Fibroblast of skin of abdomen (primary cell): ENCODE measurements around the gene ZC3H18.

Experiments
- DNase-seq: peaks from one replicate; pipeline ENCODE4 v3.0.0-alpha.2; 2013

Gene ZC3H18

DNA sequence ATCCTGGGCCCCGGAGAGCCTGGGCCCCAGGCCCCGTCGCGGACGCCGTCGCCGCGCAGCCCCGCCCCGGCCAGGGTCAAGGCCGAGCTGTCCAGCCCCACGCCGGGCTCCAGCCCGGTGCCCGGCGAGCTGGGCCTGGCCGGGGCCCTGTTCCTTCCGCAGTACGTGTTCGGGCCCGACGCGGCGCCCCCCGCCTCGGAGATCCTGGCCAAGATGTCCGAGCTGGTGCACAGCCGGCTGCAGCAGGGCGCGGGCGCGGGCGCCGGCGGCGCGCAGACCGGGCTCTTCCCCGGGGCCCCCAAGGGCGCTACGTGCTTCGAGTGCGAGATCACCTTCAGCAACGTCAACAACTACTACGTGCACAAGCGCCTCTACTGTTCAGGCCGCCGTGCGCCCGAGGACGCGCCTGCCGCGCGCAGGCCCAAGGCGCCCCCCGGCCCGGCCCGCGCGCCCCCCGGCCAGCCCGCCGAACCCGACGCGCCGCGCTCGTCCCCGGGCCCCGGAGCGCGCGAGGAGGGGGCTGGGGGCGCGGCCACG, 36.8 kb upstream of the ZC3H18 start:
- DNase-seq = peak; percentile 62

DNA sequence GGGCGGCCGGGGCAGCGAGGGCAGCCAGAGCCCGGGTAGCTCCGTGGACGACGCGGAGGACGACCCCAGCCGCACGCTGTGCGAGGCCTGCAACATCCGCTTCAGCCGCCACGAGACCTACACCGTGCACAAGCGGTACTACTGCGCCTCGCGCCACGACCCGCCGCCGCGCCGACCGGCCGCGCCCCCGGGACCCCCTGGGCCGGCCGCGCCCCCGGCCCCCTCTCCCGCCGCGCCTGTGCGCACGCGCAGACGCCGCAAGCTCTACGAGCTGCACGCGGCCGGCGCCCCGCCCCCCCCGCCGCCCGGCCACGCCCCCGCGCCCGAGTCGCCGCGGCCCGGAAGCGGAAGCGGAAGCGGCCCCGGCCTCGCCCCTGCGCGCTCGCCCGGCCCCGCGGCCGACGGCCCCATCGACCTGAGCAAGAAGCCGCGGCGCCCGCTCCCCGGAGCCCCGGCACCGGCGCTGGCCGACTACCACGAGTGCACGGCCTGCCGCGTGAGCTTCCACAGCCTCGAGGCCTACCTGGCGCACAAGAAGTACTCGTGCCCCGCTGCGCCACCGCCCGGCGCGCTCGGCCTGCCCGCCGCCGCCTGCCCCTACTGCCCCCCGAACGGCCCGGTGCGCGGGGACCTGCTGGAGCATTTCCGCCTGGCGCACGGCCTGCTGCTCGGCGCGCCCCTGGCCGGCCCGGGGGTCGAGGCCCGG, 36.1 kb upstream of the ZC3H18 start:
- peak; percentile 75 for DNase-seq

DNA sequence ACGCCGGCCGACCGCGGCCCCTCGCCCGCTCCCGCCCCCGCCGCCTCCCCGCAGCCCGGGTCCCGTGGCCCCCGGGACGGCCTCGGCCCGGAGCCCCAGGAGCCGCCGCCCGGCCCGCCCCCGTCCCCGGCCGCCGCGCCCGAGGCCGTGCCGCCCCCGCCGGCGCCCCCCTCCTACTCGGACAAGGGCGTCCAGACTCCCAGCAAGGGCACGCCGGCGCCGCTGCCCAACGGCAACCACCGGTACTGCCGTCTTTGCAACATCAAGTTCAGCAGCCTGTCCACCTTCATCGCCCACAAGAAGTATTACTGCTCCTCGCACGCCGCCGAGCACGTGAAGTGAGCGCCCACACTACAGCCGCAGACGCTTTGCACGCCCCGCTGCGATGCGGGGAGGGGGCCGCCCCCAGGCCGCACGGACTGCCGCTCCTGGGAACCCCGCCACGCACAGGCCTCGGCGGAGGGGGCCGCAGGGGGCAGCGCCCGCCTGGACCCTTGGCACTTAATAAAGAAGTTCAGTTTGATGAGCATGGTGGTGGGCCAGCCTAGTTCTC, 35.5 kb upstream of the ZC3H18 start:
- peak; percentile 26 for DNase-seq

DNA sequence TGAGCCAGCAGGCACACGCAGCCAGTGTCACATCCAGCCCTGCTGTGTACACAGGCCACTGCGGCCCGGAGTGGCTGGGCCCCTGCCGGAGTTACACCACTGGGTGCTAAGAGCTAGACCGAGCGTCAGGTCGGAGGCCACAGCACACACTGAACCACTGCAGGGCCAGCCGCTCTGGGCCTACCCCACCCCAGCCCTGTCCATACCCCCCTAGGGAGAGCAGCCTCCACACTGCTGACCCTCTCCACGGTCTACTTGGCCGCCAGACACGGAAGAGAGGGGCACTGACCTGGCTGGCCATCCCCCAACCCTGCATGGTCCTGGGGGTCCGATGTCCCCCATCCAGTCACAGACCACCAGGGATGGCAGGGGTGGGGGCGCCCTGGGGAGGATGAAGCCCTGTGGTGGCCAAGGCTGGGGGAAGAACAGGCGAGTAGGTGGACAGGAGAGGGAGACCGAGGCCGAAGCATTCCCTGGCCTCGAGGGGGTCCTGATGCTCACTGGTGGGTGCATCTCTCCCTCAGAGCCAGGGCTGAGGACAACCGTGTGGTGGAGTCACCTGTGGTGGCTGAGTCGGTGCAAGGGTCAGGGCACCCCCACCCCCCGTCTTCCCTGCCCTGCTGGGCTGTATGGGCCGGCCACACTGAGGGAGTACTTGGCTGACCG, 34.9 kb upstream of the ZC3H18 start:
- DNase-seq = no peak

DNA sequence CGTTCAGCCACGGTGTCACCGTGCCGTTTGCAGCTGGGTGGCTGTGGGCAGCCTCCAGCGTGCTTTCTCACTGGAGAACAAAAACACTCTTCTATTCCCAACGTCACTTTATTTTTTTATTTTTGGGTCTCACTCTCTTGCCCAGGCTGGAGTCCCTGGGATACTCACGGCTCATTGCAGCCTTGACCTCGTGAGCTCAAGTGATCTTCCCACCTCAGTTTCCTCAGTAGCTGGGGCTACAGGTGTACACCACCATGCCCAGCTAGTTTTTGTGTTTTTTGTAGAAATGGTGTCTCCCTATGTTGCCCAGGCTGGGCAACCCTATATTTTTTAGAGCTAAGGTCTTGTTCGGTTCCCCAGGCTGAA, 34.4 kb upstream of the ZC3H18 start:
- DNase-seq = no peak

DNA sequence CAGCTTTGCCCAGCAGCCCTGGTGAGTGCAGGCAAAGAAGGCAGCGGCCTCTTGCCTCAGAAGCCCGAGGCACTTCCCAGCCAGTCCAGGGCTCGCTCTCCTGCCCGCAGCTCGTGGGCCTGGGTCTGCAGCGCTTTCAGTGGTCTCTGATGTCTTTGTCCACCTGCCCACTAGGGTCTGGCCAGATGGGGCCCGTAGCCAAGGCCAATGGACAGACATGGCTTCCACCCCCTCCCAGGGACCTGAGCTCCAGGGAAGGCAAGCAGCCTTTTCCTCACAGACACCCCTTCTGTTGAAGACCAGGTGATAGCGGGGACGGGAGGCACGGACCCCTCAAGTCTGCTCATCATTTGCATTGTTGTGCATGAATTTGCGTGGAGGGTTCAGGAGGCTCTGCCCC, 33.7 kb upstream of the ZC3H18 start:
- DNase-seq = no peak

DNA sequence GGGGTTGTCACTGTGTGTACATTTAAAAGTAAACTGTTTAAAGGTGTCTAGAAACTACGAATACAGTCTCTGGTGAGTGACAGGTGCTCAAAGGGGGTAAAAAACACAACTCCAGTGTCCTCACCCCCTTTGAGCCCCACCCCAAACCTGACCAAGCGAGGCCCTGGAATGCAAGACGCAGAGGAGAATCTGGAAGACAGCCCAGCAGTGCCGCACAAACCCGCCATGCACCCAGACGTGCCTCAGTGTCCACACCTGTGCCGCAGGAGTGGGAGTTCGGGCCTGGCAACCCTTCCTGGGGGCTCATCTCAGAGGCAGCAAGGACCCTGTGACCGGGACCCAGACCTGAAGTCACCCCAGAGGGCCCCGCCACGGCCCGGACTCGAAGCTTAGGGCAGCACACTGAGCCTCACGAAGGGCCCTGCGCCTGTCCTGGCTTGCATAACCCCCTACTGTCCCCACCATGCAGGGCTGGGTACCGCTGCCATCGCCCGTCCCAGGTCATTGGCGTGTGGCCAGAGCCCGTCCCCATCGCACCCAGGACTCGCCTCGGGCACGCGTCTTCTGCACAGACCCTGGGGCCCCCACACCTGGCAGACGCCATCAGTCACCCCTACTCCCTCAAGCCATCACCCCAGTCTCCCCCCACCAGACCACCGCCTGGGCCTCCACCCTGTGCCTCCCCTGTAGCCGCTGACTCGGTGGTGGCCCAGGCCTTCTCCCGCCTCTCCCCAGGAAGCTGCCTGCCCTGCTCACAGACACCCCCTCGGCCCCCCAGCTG, 33.0 kb upstream of the ZC3H18 start:
- DNase-seq = no peak

DNA sequence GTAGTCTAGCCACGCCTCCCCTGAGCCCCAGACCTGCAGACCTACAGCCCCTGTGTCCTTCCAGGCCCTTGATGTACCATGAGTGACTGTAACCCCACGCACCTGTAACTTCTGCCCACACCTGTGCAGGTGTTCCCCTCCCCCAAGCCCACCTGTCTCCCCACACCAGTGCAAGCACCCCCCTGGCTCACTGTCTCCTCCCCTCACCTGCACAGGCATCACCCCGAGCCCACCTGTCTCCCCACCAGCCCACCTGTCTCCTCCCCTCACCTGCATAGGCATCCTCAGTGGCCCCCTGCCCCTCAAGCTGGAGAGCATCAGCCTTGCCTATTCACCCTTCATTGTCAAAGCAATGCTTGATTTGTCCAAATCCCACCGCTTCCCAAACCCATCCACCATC, 32.3 kb upstream of the ZC3H18 start:
- no peak for DNase-seq

DNA sequence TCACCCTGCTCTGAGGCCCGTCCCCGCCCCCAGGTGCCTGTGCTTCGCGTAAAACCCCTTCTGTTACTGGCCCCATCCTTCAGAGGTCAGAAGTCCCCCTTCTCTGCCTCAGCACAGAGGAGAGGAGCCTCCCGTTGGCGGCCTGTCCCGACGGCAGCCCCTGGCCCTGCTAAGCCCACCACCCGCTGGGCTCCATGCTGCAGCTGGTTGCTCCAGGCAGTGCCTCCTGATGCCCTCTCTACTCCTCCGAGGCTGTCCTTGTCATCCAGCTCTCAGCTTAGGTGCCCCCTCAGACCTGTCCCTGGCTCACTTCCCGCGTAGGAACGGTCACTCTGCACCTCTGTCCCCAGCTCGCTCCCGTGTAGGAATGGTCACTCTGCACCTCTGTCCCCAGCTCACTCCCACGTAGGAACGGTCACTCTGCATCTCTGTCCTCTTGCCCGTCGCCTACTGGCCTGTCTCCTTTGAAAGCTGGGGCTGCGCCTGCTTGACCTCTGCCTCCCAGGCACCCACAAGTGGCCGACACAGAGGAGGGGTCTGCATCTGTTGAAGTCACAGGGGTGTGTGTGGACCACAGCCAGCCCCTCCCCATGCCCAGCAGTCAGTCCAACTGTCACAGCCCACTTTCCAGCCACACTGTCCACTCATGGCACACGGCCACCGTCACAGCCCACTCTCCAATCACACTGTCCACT, 31.7 kb upstream of the ZC3H18 start:
- DNase-seq = no peak

DNA sequence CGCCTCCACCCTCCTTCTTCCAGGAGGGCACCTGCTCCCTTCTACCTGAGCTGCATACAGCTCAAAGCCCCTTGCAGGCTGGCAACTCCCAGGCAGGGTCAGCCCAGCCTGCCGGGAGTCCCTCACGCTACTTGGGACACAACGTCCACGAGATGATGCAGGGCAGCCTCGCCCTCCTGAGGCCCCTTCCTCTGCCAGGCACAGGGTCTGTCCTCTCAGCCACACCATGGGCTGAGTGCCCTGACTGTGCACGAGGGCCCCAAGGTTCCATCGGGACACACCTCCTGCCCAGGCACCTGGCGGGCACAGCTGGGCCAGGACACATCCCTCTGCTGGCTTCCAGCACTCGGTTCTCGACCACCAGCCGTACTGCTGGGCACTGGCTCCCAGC, 30.9 kb upstream of the ZC3H18 start:
- no peak for DNase-seq

DNA sequence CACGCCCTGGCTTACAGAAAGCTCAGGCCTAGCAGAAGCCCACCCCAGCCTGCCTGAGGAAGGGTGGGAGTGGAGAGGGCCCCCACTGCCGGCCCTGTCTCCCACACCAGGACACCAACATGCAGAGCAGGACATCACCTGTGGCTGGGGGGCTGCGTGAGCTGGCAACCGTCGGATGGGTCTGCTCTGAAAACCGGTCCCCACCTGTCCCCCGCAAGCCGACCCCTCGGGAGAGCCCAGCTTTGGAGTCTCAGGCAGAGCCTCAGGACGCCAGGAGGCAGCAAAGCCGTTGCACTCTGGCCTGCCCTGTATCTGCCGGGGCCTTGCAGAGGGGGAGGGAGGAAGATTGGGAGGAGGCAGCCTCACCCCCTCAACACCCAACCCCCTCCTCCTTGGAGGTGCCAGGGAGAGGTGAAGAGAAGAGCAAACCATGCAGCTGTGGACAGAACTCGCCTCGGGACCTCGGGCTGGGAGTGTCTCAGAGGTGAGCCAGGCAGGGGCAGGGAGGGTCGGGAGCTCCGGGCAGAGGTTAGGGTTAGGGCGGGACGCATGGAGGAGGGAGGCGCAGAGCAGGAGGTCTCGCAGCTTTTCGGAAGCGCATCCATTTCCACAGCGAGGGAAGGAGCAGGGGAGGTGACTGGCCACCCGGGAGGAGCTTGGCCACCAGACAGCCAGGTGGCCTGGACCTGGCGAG, 30.4 kb upstream of the ZC3H18 start:
- no peak for DNase-seq

DNA sequence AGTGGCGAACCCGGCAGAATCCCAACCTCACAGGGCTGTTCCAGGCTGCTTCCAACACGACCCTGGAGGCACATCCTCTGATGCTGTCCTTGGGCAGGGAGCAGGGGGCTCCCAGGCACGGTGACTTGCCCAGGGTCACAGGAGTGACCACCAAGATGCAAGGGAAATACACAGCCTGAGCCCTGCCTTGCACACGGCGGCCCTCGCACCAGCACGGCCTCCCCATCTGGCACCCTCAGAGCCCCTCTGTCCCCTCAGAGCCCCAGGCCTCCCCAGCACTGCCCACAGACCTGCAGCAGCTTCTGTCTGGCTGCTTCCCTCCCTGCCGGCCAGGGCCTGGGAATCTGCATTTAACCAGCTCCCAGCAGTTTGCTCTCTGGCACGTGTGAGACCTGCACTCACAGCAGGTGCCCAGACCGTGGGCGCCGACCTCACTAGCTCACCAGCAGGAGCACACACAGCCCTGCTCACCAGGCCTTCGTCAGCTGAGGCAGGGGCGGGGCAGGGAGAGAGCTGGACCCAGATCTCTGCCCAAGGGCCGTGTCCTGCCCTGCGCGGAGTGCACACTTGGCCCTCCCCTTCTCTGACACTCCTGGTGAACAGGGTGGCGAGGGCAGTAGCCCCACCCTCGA, 29.7 kb upstream of the ZC3H18 start:
- DNase-seq = no peak

DNA sequence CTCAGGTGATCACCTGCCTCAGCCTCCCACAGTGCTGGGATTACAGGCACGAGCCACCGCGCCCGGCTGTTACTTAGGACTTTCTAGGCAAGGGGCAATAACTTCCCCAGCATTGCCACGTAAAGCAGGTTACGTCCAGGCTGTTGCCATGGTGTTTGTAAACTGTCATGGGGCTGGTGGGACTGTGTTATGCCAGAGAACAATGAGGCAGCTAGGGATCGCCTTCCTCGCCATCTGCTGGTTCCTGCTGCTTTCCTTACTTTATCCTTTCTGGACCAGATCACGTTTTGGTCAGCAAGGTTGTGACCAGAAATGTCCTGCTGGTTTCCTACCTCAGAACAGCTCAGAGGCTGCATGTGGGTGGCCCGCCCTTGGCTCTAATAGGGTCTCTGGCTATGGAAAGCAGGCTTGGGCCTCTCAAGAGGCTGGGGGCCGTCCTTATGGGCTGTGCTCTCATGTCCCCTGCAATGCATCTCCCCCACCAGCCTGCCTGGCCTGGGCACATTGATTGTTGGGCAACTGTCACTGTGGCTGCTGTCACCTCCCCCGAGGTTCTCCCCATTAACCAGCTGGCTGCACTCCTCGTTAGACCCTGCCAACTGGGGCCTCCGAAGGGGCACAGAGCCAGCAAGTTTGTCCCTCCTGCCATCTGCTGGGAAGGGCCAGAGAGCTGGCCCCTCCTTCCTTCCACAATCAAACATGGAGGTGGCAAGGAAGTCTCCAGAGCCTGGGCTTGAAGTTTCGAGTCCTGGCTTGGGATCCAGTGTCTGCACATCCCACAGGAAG, 28.2 kb upstream of the ZC3H18 start:
- no peak for DNase-seq

DNA sequence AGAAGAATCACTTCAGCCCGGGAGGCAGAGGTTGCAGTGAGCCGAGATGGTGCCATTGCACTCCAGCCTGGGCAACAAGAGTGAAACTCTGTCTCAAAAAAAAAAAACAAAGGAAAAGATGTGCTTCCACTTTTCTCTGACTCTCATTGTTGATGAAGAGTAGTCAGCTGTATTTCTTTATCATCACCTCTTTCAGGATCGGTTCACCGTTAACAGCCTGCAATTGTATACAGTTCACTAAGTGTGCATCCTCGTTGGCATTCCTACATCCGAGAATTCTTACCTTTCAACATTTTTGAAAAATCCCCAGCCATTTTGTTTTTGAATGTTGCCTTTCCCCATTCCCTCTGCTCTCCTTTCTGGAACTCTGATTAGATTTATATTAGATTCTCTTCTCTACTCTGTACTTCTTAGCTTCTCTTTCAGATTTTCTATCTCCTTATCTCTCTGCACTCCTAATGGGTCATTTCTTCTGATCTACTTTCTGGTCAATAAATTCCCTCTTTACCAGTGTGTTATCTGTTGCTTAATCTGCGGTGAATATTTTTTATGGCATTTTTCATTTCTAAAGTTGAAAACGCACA, 26.9 kb upstream of the ZC3H18 start:
- DNase-seq = no peak

DNA sequence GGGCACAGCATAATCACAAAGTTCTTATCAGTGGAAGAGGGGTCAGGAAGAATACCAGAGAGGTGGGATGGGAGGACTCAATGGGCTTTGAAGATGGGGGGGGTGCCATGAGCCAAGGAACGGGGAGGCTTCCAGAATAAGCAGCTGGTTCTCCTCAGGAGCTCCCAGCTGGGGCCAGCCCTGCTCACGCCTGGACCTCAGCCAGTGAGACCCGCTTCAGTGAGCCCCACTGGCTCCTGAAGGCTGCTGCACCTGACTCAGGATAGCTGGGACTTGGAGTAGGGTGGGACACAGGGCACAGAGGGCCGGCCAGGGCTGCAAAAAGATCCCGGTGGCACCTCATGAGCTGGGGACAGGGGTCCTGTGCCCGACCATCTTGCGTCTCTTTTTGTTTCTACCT, 24.4 kb upstream of the ZC3H18 start:
- no peak for DNase-seq

DNA sequence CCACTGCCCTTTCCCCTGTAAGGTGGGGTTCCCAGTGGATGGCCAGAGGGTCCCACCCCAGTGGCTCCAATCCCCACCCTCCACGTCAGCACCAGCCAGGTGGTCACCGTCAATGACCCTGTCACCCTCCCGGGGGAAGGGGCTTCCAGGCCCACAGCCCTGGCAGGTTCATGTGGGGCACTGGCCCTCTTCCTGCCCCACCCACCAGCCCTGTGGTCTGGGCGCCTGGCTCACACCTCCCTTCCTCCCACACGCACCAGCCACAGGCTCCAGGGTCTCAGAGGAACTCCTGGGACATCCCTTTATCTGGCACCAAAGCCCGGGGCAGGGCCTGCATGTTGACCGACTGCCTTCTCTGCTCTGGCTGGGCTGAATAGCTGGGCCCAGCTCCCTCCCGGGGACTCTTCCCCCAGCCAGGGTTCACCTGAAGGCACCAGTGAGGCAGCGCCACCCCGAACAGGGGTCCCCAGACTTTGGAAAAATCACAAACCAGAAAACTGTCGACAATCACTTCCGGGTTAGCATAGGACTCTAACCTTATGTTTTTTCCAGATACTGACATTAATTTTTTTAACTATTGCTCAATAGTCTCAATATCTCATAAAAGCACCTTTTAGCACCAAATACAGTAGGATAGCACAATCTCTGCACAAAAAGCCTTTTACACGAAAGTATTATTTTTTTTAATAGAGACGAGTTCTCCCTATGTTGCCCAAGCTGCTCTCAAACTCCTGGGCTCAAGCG, 21.9 kb upstream of the ZC3H18 start:
- no peak for DNase-seq

DNA sequence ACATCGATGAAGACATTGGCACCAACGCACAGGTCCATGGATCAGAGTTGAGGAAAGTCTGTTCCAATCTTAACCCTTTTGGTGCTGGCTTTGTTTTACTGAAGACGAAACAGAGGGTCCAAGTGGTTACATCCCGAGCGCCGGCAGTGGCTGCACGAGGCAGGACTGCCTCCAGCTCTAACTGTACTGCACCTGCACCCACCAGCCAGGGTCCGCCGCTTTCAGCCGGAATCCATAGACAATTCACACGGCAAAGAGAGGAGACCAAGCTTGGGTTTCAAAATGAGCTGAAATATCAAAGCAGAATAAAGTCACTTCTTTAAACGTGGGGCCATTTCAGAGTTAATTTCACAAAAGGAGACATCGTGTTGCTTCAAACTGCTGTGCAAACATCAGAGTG, 21.2 kb upstream of the ZC3H18 start:
- no peak for DNase-seq

DNA sequence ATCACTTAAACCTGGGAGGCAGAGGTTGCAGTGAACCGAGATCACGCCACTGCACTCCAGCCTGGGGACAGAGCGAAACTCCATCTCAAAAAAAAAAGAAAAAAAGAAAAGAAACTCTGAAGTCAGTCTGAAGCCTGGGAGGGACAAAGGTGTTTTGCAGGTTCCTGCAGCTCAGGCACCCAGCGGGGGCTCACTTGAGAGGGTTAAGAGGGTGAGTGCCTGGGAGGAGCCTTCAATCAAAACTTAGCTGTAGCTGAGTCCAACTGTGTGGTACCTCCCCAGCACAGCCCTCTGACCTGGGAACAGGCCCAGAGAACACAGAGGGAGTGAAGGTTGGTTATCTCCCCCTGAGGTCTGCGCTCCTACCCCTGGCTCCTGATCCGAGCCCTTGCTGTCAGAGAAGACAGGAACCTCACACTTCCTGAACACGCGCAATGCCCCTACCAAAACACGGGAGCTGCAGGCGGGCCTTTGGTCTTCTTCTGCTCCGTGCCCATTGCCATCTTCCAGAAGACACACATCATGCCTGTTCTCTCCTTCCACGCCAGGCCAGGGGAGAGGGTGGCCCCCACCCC, 20.4 kb upstream of the ZC3H18 start:
- no peak for DNase-seq

DNA sequence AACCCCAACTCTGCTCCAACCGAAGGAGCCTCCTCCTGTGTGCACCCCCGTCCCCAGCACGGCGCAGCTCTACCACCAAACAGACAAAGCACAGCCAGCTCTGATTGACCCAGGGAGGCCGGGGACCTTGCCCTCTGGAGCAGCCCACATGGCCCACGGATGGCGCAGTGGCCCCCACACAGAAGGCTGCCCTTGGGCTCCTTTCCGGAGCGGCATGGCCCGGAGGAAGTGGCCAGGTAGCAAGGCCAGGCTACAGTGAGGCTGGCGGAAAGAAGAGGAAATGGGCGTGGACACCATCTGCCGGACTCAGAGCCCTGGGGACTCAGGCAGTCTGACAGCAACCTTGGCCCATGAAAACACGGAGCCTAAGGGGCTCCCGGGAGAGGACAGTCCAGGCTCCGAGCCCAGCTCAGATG, 19.9 kb upstream of the ZC3H18 start:
- no peak for DNase-seq
